Endothelial cell of umbilical vein (primary cell): Measurements from ENCODE around the gene MGAT5B. TPM values are rescaled to one million over a fixed set of nuclear protein-coding genes. Genes with fewer than 3 reads are reported as not detected.

Experiments used
- BruUV-seq: library from RNA; stranded (reverse); fragments of 400-500 nt; replicated peaks from 2 replicates; lab custom pipeline; 2021; lab: Mats Ljungman, UMichigan
- CTCF ChIA-PET: fragments of 300-600, 350-600 bp; sonication (Branson Sonifier 250); formaldehyde crosslinking; loops from one replicate; lab custom pipeline; 2021; ENCODE audit warnings: antibody characterized with exemption, inconsistent platforms; lab: Charles Lee
- POLR2A ChIA-PET: fragments of 300-600, 350-600 bp; sonication (Branson Sonifier 250); formaldehyde crosslinking; loops from one replicate; lab custom pipeline; 2021; ENCODE audit warnings: antibody characterized with exemption, inconsistent platforms; lab: Charles Lee
- DNase-seq: peaks from one replicate; pipeline ENCODE4 v3.0.0-alpha.2; 2011; ENCODE audit warnings: low read depth, low spot score
- FAIRE-seq: peaks from 2 replicates; lab custom pipeline; 2011; peaks lifted over from hg19 to GRCh38; lab: Jason Lieb, UNC
- H2AFZ ChIP-seq: 2 replicates; pipeline ENCODE4 v1.6.0; 2012; ENCODE audit warnings: low read depth, low read length, control low read depth, inconsistent platforms
- H3K27ac ChIP-seq: 2 replicates; pipeline ENCODE4 v1.5.1; 2011; ENCODE audit warnings: low read depth, mild to moderate bottlenecking, control low read depth, low read length, moderate library complexity; ENCODE audit not compliant: insufficient read depth
- H3K27me3 ChIP-seq, 2 experiments: 2 replicates each; pipeline versions ENCODE4 v1.6.0 to v1.6.1; 2011; ENCODE audit warnings: low read length in 2 of 2, mixed read lengths in 1 of 2; ENCODE audit not compliant: control insufficient read depth in 2 of 2, insufficient read depth in 2 of 2
- H3K36me3 ChIP-seq, 2 experiments: 2 replicates in 1 of 2; 3 replicates in 1 of 2; pipeline ENCODE4 v1.5.1; 2011; ENCODE audit warnings: low read length in 2 of 2, mild to moderate bottlenecking in 1 of 2, moderate library complexity in 1 of 2; ENCODE audit not compliant: control insufficient read depth in 2 of 2, insufficient read depth in 2 of 2; ENCODE audit errors: extremely low read depth in 1 of 2
- H3K4me1 ChIP-seq: 3 replicates; pipeline ENCODE4 v1.5.1; 2011; ENCODE audit warnings: mild to moderate bottlenecking, low read length; ENCODE audit not compliant: control insufficient read depth, insufficient read depth; ENCODE audit errors: extremely low read depth
- H3K4me2 ChIP-seq: 2 replicates; pipeline ENCODE4 v1.6.1; 2011; ENCODE audit warnings: low read length, control low read depth, mixed read lengths; ENCODE audit not compliant: insufficient read depth
- H3K4me3 ChIP-seq, 3 experiments: fragments of 200-600 bp in 1 of 3; sonication (generic), shearing (Covaris generic) in 1 of 3; replicated peaks in 1 of 3; 2 replicates each; pipeline ENCODE4 v1.5.1; 2011 to 2016; ENCODE audit warnings: control low read depth in 3 of 3, low read length in 3 of 3, mild to moderate bottlenecking in 2 of 3, inconsistent platforms in 1 of 3, low read depth in 1 of 3, moderate library complexity in 1 of 3; ENCODE audit not compliant: insufficient read depth in 1 of 3
- H3K79me2 ChIP-seq: 2 replicates; pipeline ENCODE4 v1.6.0; 2012; ENCODE audit warnings: low read length, inconsistent platforms; ENCODE audit not compliant: control insufficient read depth, insufficient read depth
- H3K9ac ChIP-seq: replicated peaks from 2 replicates; pipeline ENCODE3; 2011; ENCODE audit warnings: low read length, control low read depth; ENCODE audit not compliant: insufficient read depth; ENCODE audit errors: extremely low read depth
- H3K9me1 ChIP-seq: replicated peaks from 3 replicates; pipeline ENCODE4 v1.6.0; 2011; ENCODE audit warnings: mild to moderate bottlenecking, low read length; ENCODE audit not compliant: control insufficient read depth, insufficient read depth; ENCODE audit errors: extremely low read depth
- H3K9me3 ChIP-seq: replicated peaks from 2 replicates; pipeline ENCODE4 v1.5.1; 2012; ENCODE audit warnings: low read length, inconsistent platforms; ENCODE audit not compliant: control insufficient read depth, insufficient read depth
- H4K20me1 ChIP-seq: replicated peaks from 2 replicates; pipeline ENCODE3; 2011; ENCODE audit warnings: mild to moderate bottlenecking, low read length; ENCODE audit not compliant: control insufficient read depth, insufficient read depth; ENCODE audit errors: extremely low read depth
- CTCF ChIP-seq, 2 donors: IDR thresholded peaks; 1 replicate in 1 of 2; 2 replicates in 1 of 2; pipeline ENCODE4 v1.5.1; 2011; ENCODE audit warnings: low read length in 2 of 2, mild to moderate bottlenecking in 2 of 2, moderate library complexity in 2 of 2, control low read depth in 1 of 2, inconsistent platforms in 1 of 2, low read depth in 1 of 2; ENCODE audit not compliant: insufficient read depth in 1 of 2; ENCODE audit errors: extremely low read depth in 1 of 2
- EZH2 ChIP-seq: IDR thresholded peaks from 2 replicates; pipeline ENCODE4 v1.6.1; 2012; ENCODE audit warnings: borderline replicate concordance, low read depth, mild to moderate bottlenecking, moderate library complexity, low read length, inconsistent platforms; ENCODE audit not compliant: severe bottlenecking
- FOS ChIP-seq: IDR thresholded peaks from 2 replicates; pipeline ENCODE4 v1.6.1; 2011; ENCODE audit warnings: mild to moderate bottlenecking, low read length, moderate library complexity, borderline replicate concordance; ENCODE audit not compliant: insufficient read depth
- GATA2 ChIP-seq: IDR thresholded peaks from 2 replicates; pipeline ENCODE4 v1.7.0; 2011; ENCODE audit warnings: low read depth, mild to moderate bottlenecking, moderate library complexity, mixed read lengths, low read length; ENCODE audit not compliant: insufficient read length, insufficient read depth
- JUN ChIP-seq: IDR thresholded peaks from 2 replicates; pipeline ENCODE4 v1.6.1; 2011; ENCODE audit warnings: borderline replicate concordance, low read depth; ENCODE audit not compliant: insufficient read length, insufficient read depth
- MAX ChIP-seq: IDR thresholded peaks from 2 replicates; pipeline ENCODE4 v1.6.1; 2011; ENCODE audit not compliant: insufficient read depth, insufficient read length
- MYC ChIP-seq: IDR thresholded peaks from one replicate; pipeline ENCODE4 v1.6.1; 2011; ENCODE audit warnings: mild to moderate bottlenecking, low read depth, low read length
- POLR2A ChIP-seq: IDR thresholded peaks from 2 replicates; pipeline ENCODE4 v1.6.1; 2012; ENCODE audit warnings: low read depth, mild to moderate bottlenecking, control low read depth, low read length
- POLR2AphosphoS5 ChIP-seq: IDR thresholded peaks from 2 replicates; pipeline ENCODE4 v1.6.1; 2012; ENCODE audit warnings: low read depth, mild to moderate bottlenecking, control low read depth, low read length, moderate library complexity; ENCODE audit not compliant: insufficient read depth
- dilution Hi-C: fragments of 300-500 bp; cut with MboI; formaldehyde crosslinking; loops from one replicate; pipeline ENCODE4 v1.15.0; 2019; ENCODE audit warnings: low sequenced_read_pairs; ENCODE audit not compliant: extremely low pct_ligation_motif_present
- intact Hi-C: fragments of 100-400 bp; cut with micrococcal nuclease; formaldehyde crosslinking; loops from one replicate; pipeline ENCODE4 v1.10.0; 2022
- polyA plus RNA-seq, 4 experiments: library from polyadenylated mRNA; depleted of rRNA in 3 of 4; stranded (reverse) in 3 of 4; unstranded in 1 of 4; fragments of >200 nt; gene quantifications; 2 replicates each; pipeline versions ENCODE4 v1.2.1 to v1.2.3, GENCODE V29; 2011 to 2012; ENCODE audit warnings: missing spikeins in 1 of 4
- total RNA-seq: library from RNA; stranded (reverse); gene quantifications from 2 replicates; pipeline ENCODE4 v1.2.3, GENCODE V29; 2021

Gene MGAT5B
- total and polyA plus RNA-seq, 2 donors (not counting 3 experiments of a cell fraction or from before 2014, with no cell fraction given) = 1.7 to 2.1 TPM

GRCh38 chr17:76982408-76983074 is 114.3 kb downstream of the MGAT5B start:
- dilution Hi-C loops (no loop called here), intact Hi-C loops (no loop called here)
- no peak for TF ChIP-seq CTCF (IDR thresholded peaks at IDR 0.05; ENCODE audit: extremely low read depth in 1 of 2, insufficient read depth in 1 of 2, low read depth in 1 of 2, low read length in 2 of 2)
- no peak for TF ChIP-seq EZH2
- no peak for TF ChIP-seq GATA2
- no peak for TF ChIP-seq JUN
- TF ChIP-seq POLR2AphosphoS5 = no peak
- TF ChIP-seq POLR2A = no peak
- TF ChIP-seq MYC = no peak
- no peak for TF ChIP-seq MAX
- no peak for TF ChIP-seq FOS
- H3K36me3 ChIP-seq = no peaks in the 10 kb centered on the region
- no peak for FAIRE-seq
- ChIA-PET POLR2A (no interaction called here), CTCF (interaction anchor here (1.5 kb wide), 1 partner anchor 74 kb away, joined by 4 read pairs; no protein-coding TSS in a partner anchor)
- H3K27ac ChIP-seq = no peak overlapping the region
- no peak for DNase-seq
- H3K4me1 ChIP-seq = no peaks in the 10 kb centered on the region
- H3K4me3 ChIP-seq = no peak overlapping the region
- H3K9me3 ChIP-seq = no peaks in the 10 kb centered on the region
- no TSS peak for BruUV-seq
- peaks cover 0 to 1% of the 10 kb centered on the region in 2 experiments for H3K27me3 ChIP-seq
- H3K9ac ChIP-seq = no peak overlapping the region
- no peak overlapping the region for H2AFZ ChIP-seq
- H3K79me2 ChIP-seq = no peaks in the 10 kb centered on the region
- H4K20me1 ChIP-seq = no peaks in the 10 kb centered on the region
- H3K4me2 ChIP-seq = no peak overlapping the region
- no peaks in the 10 kb centered on the region for H3K9me1 ChIP-seq
